Neuronal stem cell (in vitro differentiated cells): ENCODE measurements around the gene NMUR1.
A peak's percentile ranks its signal among the peaks of the same experiment; 100 is the strongest.

Experiments
- DNase-seq: peaks from one replicate; pipeline ENCODE4 v3.0.0-alpha.2; 2013; ENCODE audit warnings: low spot score
- H2AFZ ChIP-seq: one replicate; pipeline ENCODE4 v1.6.1; 2013; ENCODE audit warnings: mild to moderate bottlenecking, low read length, inconsistent platforms
- H2AK5ac ChIP-seq: 2 replicates; pipeline ENCODE4 v1.6.1; 2013; ENCODE audit warnings: low read depth, mild to moderate bottlenecking, inconsistent platforms, low read length, moderate library complexity, mixed read lengths
- H2BK120ac ChIP-seq: 2 replicates; pipeline ENCODE4 v1.6.1; 2013; ENCODE audit warnings: low read depth, mild to moderate bottlenecking, inconsistent platforms, low read length, moderate library complexity, mixed read lengths
- H2BK12ac ChIP-seq: one replicate; pipeline ENCODE4 v1.6.1; 2013; ENCODE audit warnings: low read length, inconsistent platforms
- H2BK15ac ChIP-seq: 2 replicates; pipeline ENCODE4 v1.6.1; 2013; ENCODE audit warnings: mild to moderate bottlenecking, low read length, inconsistent platforms, mixed read lengths
- H2BK5ac ChIP-seq: one replicate; pipeline ENCODE4 v1.6.1; 2013; ENCODE audit warnings: inconsistent platforms, mild to moderate bottlenecking, low read length, moderate library complexity
- H3K14ac ChIP-seq: one replicate; pipeline ENCODE4 v1.6.1; 2013; ENCODE audit warnings: low read length, inconsistent platforms
- H3K18ac ChIP-seq: 2 replicates; pipeline ENCODE4 v1.6.1; 2013; ENCODE audit warnings: low read length, inconsistent platforms
- H3K23ac ChIP-seq: 2 replicates; pipeline ENCODE4 v1.6.1; 2013; ENCODE audit warnings: low read depth, mild to moderate bottlenecking, mixed read lengths, low read length, inconsistent platforms; ENCODE audit not compliant: poor library complexity
- H3K27ac ChIP-seq: replicated peaks from 3 replicates; pipeline ENCODE4 v1.5.1; 2013; ENCODE audit warnings: low read length, inconsistent platforms
- H3K27me3 ChIP-seq, 3 experiments: 2 replicates each; pipeline ENCODE4 v1.6.1; 2013; ENCODE audit warnings: low read length in 3 of 3, mild to moderate bottlenecking in 2 of 3, inconsistent platforms in 1 of 3, low read depth in 1 of 3, mixed read lengths in 1 of 3, moderate library complexity in 1 of 3; ENCODE audit not compliant: control insufficient read depth in 3 of 3, insufficient read depth in 3 of 3
- H3K36me3 ChIP-seq, 2 donors: replicated peaks in 1 of 2; 2 replicates each; pipeline ENCODE4 v1.6.1; 2013; ENCODE audit warnings: low read length in 2 of 2; ENCODE audit not compliant: control insufficient read depth in 2 of 2, insufficient read depth in 2 of 2
- H3K4ac ChIP-seq: 2 replicates; pipeline ENCODE4 v1.6.1; 2013; ENCODE audit warnings: inconsistent platforms, mild to moderate bottlenecking, low read length, moderate library complexity
- H3K4me1 ChIP-seq, 2 donors: 1 replicate in 1 of 2; 2 replicates in 1 of 2; pipeline ENCODE4 v1.6.1; 2013; ENCODE audit warnings: low read length in 2 of 2, low read depth in 1 of 2; ENCODE audit not compliant: control insufficient read depth in 2 of 2, insufficient read depth in 1 of 2
- H3K4me2 ChIP-seq: one replicate; pipeline ENCODE4 v1.6.1; 2013; ENCODE audit warnings: mild to moderate bottlenecking, low read length, inconsistent platforms; ENCODE audit not compliant: insufficient read depth, poor library complexity, severe bottlenecking
- H3K4me3 ChIP-seq, 2 donors: 2 replicates each; pipeline ENCODE4 v1.5.1; 2013; ENCODE audit warnings: low read length in 2 of 2, mild to moderate bottlenecking in 2 of 2, inconsistent platforms in 1 of 2, moderate library complexity in 1 of 2
- H3K79me1 ChIP-seq: one replicate; pipeline ENCODE4 v1.6.1; 2013; ENCODE audit warnings: low read depth, mild to moderate bottlenecking, inconsistent platforms, low read length, moderate library complexity
- H3K9ac ChIP-seq: one replicate; pipeline ENCODE4 v1.6.1; 2013; ENCODE audit warnings: mild to moderate bottlenecking, low read depth, low read length, inconsistent platforms; ENCODE audit not compliant: poor library complexity
- H3K9me3 ChIP-seq, 2 donors: replicated peaks in 1 of 2; 2 replicates each; pipeline versions ENCODE3 to v1.6.1; 2013; ENCODE audit warnings: low read length in 2 of 2, mild to moderate bottlenecking in 2 of 2, inconsistent platforms in 1 of 2, low read depth in 1 of 2, mixed read lengths in 1 of 2, moderate library complexity in 1 of 2; ENCODE audit not compliant: control insufficient read depth in 2 of 2, insufficient read depth in 1 of 2
- H4K8ac ChIP-seq: one replicate; pipeline ENCODE4 v1.6.1; 2013; ENCODE audit warnings: low read depth, mild to moderate bottlenecking, inconsistent platforms, low read length, moderate library complexity
- H4K91ac ChIP-seq: one replicate; pipeline ENCODE4 v1.6.1; 2013; ENCODE audit warnings: low read length, low read depth, mild to moderate bottlenecking, inconsistent platforms; ENCODE audit not compliant: poor library complexity
- WGBS, 2 donors: extraction: QIAGEN DNeasy Blood & Tissue Kit; methylation state at CpG; one replicate each; pipeline ENCODE4 v1.1.7; 2013; ENCODE audit warnings: missing lambda C conversion rate in 2 of 2, mixed read lengths in 1 of 2; ENCODE audit not compliant: insufficient read length in 2 of 2, insufficient replicate concordance in 1 of 2; ENCODE audit errors: extremely low coverage in 2 of 2; 5-methylcytosine and 5-hydroxymethylcytosine counted together

The NMUR1 gene

GRCh38 chr2:231515603-231516002, 14.6 kb downstream of the NMUR1 start:
- no peaks in the 10 kb centered on the region for H3K36me3 ChIP-seq
- no peaks in the 10 kb centered on the region for H3K9me3 ChIP-seq
- no CpG with 5 or more reads among the region's 4 CpGs for WGBS, 2 donors
- no peak overlapping the region for H2BK120ac ChIP-seq
- H2BK15ac ChIP-seq = no peak overlapping the region
- H2BK12ac ChIP-seq = no peak overlapping the region
- H3K4me1 ChIP-seq = peaks cover 0 to 11% of the 10 kb centered on the region in 2 donors
- no peak overlapping the region for H3K14ac ChIP-seq
- H3K9ac ChIP-seq = no peak overlapping the region
- no peak overlapping the region for H4K8ac ChIP-seq
- peak overlapping the region; percentile 7 for H2AFZ ChIP-seq
- no peak overlapping the region for H3K23ac ChIP-seq
- DNase-seq = no peak
- H3K27me3 ChIP-seq = peaks cover 0 to 10% (median 0%) of the 10 kb centered on the region in 3 experiments
- H3K27ac ChIP-seq = no peak overlapping the region
- no peak overlapping the region for H4K91ac ChIP-seq
- H3K18ac ChIP-seq = no peak overlapping the region
- H3K4ac ChIP-seq = no peak overlapping the region
- H2BK5ac ChIP-seq = no peak overlapping the region
- H3K4me3 ChIP-seq = no peak overlapping the region
- no peak overlapping the region for H3K4me2 ChIP-seq
- H3K79me1 ChIP-seq = no peaks in the 10 kb centered on the region
- H2AK5ac ChIP-seq = no peak overlapping the region

- Histone ChIP-seq H4K91ac (no peak overlapping the region), H3K4ac (peak overlapping the region; percentile 58), H3K23ac (peak overlapping the region; percentile 99), H3K27me3 (peaks cover 0 to 10% (median 0%) of the 10 kb centered on the region in 3 experiments), H3K4me1 (peaks cover 0 to 11% of the 10 kb centered on the region in 2 donors), H3K36me3 (no peaks in the 10 kb centered on the region), H2BK15ac (no peak overlapping the region), H3K9me3 (no peaks in the 10 kb centered on the region), H2BK120ac (no peak overlapping the region), H3K4me3 (peak overlapping the region; percentile 67 to 97), H3K14ac (peak overlapping the region; percentile 72), H3K9ac (peak overlapping the region; percentile 95), H3K79me1 (no peaks in the 10 kb centered on the region), H2AK5ac (peak overlapping the region; percentile 85), H2AFZ (peak overlapping the region; percentile 98), H3K27ac (no peak overlapping the region), H2BK12ac (no peak overlapping the region), H2BK5ac (no peak overlapping the region), H3K18ac (peak overlapping the region; percentile 99), H3K4me2 (peak overlapping the region; percentile 97), H4K8ac (no peak overlapping the region)
- no peak for DNase-seq
- WGBS, 2 donors = no CpG with 5 or more reads among the region's 7 CpGs
These were observed 15.3 kb downstream of the NMUR1 start for GRCh38 chr2:231514951-231515297.

GRCh38 chr2:231514225-231514950, 15.9 kb downstream of the NMUR1 start:
- H2AFZ ChIP-seq = peak overlapping the region; percentile 98
- H3K27me3 ChIP-seq = peaks cover 0 to 8% (median 0%) of the 10 kb centered on the region in 3 experiments
- H3K14ac ChIP-seq = peak overlapping the region; percentile 72
- peak overlapping the region; percentile 89 for H2BK5ac ChIP-seq
- H4K8ac ChIP-seq = peak overlapping the region; percentile 97
- peak overlapping the region; percentile 4 for H3K27ac ChIP-seq
- no peaks in the 10 kb centered on the region for H3K36me3 ChIP-seq
- peak; percentile 96 for DNase-seq
- H4K91ac ChIP-seq = no peak overlapping the region
- H3K9me3 ChIP-seq = no peaks in the 10 kb centered on the region
- peaks cover 0 to 11% of the 10 kb centered on the region in 2 donors for H3K4me1 ChIP-seq
- H3K4ac ChIP-seq = peak overlapping the region; percentile 90
- no peaks in the 10 kb centered on the region for H3K79me1 ChIP-seq
- H3K4me2 ChIP-seq = peak overlapping the region; percentile 97
- peak overlapping the region; percentile 100 for H3K23ac ChIP-seq
- peak overlapping the region; percentile 99 for H3K18ac ChIP-seq
- H3K4me3 ChIP-seq = peak overlapping the region; percentile 67 to 97
- WGBS, 2 donors = no CpG with 5 or more reads among the region's 87 CpGs
- H2BK12ac ChIP-seq = peak overlapping the region; percentile 75
- H2BK120ac ChIP-seq = no peak overlapping the region
- H2BK15ac ChIP-seq = peak overlapping the region; percentile 93
- peak overlapping the region; percentile 85 for H2AK5ac ChIP-seq
- H3K9ac ChIP-seq = peak overlapping the region; percentile 95

GRCh38 chr2:231513746-231514224, 16.5 kb downstream of the NMUR1 start:
- Histone ChIP-seq H3K79me1 (no peaks in the 10 kb centered on the region), H2BK120ac (no peak overlapping the region), H4K8ac (peak overlapping the region; percentile 97), H3K14ac (peak overlapping the region; percentile 49), H3K27me3 (peaks cover 0 to 5% (median 0%) of the 10 kb centered on the region in 3 experiments), H3K4me3 (peak overlapping the region; percentile 67 to 85), H3K9me3 (no peaks in the 10 kb centered on the region), H2BK15ac (peak overlapping the region; percentile 52), H3K4me2 (peak overlapping the region; percentile 71), H3K27ac (peak overlapping the region; percentile 4), H3K23ac (peak overlapping the region; percentile 100), H3K4ac (peak overlapping the region; percentile 90), H2BK12ac (peak overlapping the region; percentile 75), H3K9ac (peak overlapping the region; percentile 94), H2BK5ac (peak overlapping the region; percentile 89), H4K91ac (no peak overlapping the region), H2AK5ac (no peak overlapping the region), H3K36me3 (no peaks in the 10 kb centered on the region), H2AFZ (peak overlapping the region; percentile 88), H3K4me1 (peaks cover 0 to 11% of the 10 kb centered on the region in 2 donors), H3K18ac (peak overlapping the region; percentile 99)
- WGBS, 2 donors = no CpG with 5 or more reads among the region's 7 CpGs
- no peak for DNase-seq
